Body of pancreas (tissue), 4 donors: ENCODE measurements around the gene C14orf132.

Experiments used
- POLR2A ChIP-seq, 3 donors: fragments of 450-650 bp; IDR thresholded peaks; one replicate each; pipeline ENCODE4 v1.6.1; 2016; ENCODE audit warnings: antibody characterized with exemption in 3 of 3, mild to moderate bottlenecking in 2 of 3
- TF ChIP-seq, protein P1 (sequence below), 7 experiments: fragments of 450-650 bp in 4 of 7; fragments of 200-600 bp in 3 of 7; sonication (generic) in 3 of 7; IDR thresholded peaks; one replicate each; pipeline ENCODE4 v1.5.1; 2016 to 2019; ENCODE audit warnings: antibody characterized with exemption in 7 of 7

- TF ChIP-seq, protein P1, sequence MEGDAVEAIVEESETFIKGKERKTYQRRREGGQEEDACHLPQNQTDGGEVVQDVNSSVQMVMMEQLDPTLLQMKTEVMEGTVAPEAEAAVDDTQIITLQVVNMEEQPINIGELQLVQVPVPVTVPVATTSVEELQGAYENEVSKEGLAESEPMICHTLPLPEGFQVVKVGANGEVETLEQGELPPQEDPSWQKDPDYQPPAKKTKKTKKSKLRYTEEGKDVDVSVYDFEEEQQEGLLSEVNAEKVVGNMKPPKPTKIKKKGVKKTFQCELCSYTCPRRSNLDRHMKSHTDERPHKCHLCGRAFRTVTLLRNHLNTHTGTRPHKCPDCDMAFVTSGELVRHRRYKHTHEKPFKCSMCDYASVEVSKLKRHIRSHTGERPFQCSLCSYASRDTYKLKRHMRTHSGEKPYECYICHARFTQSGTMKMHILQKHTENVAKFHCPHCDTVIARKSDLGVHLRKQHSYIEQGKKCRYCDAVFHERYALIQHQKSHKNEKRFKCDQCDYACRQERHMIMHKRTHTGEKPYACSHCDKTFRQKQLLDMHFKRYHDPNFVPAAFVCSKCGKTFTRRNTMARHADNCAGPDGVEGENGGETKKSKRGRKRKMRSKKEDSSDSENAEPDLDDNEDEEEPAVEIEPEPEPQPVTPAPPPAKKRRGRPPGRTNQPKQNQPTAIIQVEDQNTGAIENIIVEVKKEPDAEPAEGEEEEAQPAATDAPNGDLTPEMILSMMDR (IDR thresholded peaks at IDR 0.05) = no peak
- no peak for TF ChIP-seq POLR2A (IDR thresholded peaks at IDR 0.05)
Observed at GRCh38 chr14:96140952-96141351, 101.8 kb downstream of the C14orf132 start.
